K562 (cell line): ENCODE measurements around the gene ABCD3. TPM values are rescaled to one million over a fixed set of nuclear protein-coding genes. Genes with fewer than 3 reads are reported as not detected.

Source experiments
- ATAC-seq: fragments of 200-7000 bp; cut with Tn5 transposase; 3 replicates; pipeline ENCODE4 v1.9.1; 2020; ENCODE audit warnings: moderate library complexity
- BruUV-seq: library from RNA; stranded (reverse); fragments of 400-500 nt; replicated peaks from 2 replicates; lab custom pipeline; 2021; lab: Mats Ljungman, UMichigan
- CTCF ChIA-PET: fragments of 300-600 bp; formaldehyde crosslinking; extraction: SDS; loops from one replicate; lab custom pipeline; 2021; ENCODE audit warnings: low intra/inter-chr PET ratio; lab: Yijun Ruan, JAX
- POLR2A ChIA-PET: fragments of 300-600, 350-650 bp; sonication (Branson Sonifier 250); formaldehyde crosslinking; extraction: SDS; loops from one replicate; lab custom pipeline; 2021; ENCODE audit warnings: antibody characterized with exemption, inconsistent platforms; lab: Yijun Ruan, JAX
- DNase-seq, 4 experiments: peaks; one replicate each; pipeline versions ENCODE4 v3.0.0 to v3.0.0-alpha.2; 2011 to 2018; ENCODE audit warnings: low spot score in 3 of 4, mixed read lengths in 3 of 4; ENCODE audit errors: extremely low read depth in 1 of 4
- FAIRE-seq: peaks from 2 replicates; lab custom pipeline; 2011; peaks lifted over from hg19 to GRCh38; lab: Jason Lieb, UNC
- H2AFZ ChIP-seq: 2 replicates; pipeline ENCODE4 v1.6.0; 2011; ENCODE audit warnings: low read depth, low read length, control low read depth, inconsistent platforms
- H3K27ac ChIP-seq: fragments of 200-600 bp; 3 replicates; pipeline ENCODE4 v1.8.0; 2011; ENCODE audit warnings: low read depth, mild to moderate bottlenecking, control low read depth, inconsistent platforms, low read length, moderate library complexity, mixed read lengths; ENCODE audit errors: extremely low read depth
- H3K27me3 ChIP-seq, 2 experiments: fragments of 300-600 bp in 1 of 2; 2 replicates in 1 of 2; 3 replicates in 1 of 2; pipeline versions ENCODE4 v1.6.0 to v1.8.0; 2011; ENCODE audit warnings: inconsistent platforms in 2 of 2, low read length in 2 of 2, mild to moderate bottlenecking in 1 of 2, mixed read lengths in 1 of 2, moderate library complexity in 1 of 2; ENCODE audit not compliant: control insufficient read depth in 2 of 2, insufficient read depth in 2 of 2
- H3K36me3 ChIP-seq: fragments of 300-600 bp; 3 replicates; pipeline ENCODE4 v1.8.0; 2011; ENCODE audit warnings: mild to moderate bottlenecking, low read length, inconsistent platforms; ENCODE audit not compliant: control insufficient read depth, insufficient read depth
- H3K4me1 ChIP-seq, 2 experiments: fragments of 200-600 bp in 1 of 2; replicated peaks in 1 of 2; 2 replicates in 1 of 2; 3 replicates in 1 of 2; pipeline versions ENCODE4 v1.5.1 to v1.8.0; 2011; ENCODE audit warnings: inconsistent platforms in 2 of 2, low read length in 2 of 2, mild to moderate bottlenecking in 1 of 2, mixed read lengths in 1 of 2, moderate library complexity in 1 of 2; ENCODE audit not compliant: control insufficient read depth in 2 of 2, insufficient read depth in 2 of 2
- H3K4me2 ChIP-seq: 2 replicates; pipeline ENCODE4 v1.6.1; 2011; ENCODE audit warnings: low read length, control low read depth, inconsistent platforms, mixed read lengths; ENCODE audit not compliant: insufficient read depth
- H3K4me3 ChIP-seq: fragments of 200-600 bp; sonication (generic), shearing (Covaris generic); 2 replicates; pipeline ENCODE4 v1.5.1; 2016; ENCODE audit warnings: control low read depth, inconsistent platforms
- H3K79me2 ChIP-seq: fragments of 200-600 bp; 3 replicates; pipeline ENCODE4 v1.8.0; 2011; ENCODE audit warnings: low read length, inconsistent platforms; ENCODE audit not compliant: control insufficient read depth, insufficient read depth
- H3K9ac ChIP-seq, 2 experiments: 2 replicates each; pipeline versions ENCODE4 v1.6.0 to v1.6.1; 2011; ENCODE audit warnings: low read depth in 2 of 2, low read length in 2 of 2, control low read depth in 1 of 2, inconsistent platforms in 1 of 2, mild to moderate bottlenecking in 1 of 2, mixed read lengths in 1 of 2; ENCODE audit not compliant: insufficient read depth in 1 of 2
- H3K9me1 ChIP-seq: one replicate; pipeline ENCODE4 v1.6.0; 2011; ENCODE audit warnings: inconsistent platforms, mild to moderate bottlenecking, low read length, moderate library complexity; ENCODE audit not compliant: control insufficient read depth, insufficient read depth
- H3K9me3 ChIP-seq: replicated peaks from 2 replicates; pipeline ENCODE4 v1.5.1; 2011; ENCODE audit warnings: low read depth, low read length, inconsistent platforms; ENCODE audit not compliant: control insufficient read depth, insufficient read depth
- H4K20me1 ChIP-seq: replicated peaks from 2 replicates; pipeline ENCODE4 v1.6.1; 2011; ENCODE audit warnings: low read length, inconsistent platforms, mixed read lengths; ENCODE audit not compliant: control insufficient read depth, insufficient read depth
- CEBPG ChIP-seq, 3 experiments: fragments of 200-800 bp in 1 of 3; sonication (Bioruptor generic) in 1 of 3; sonication (generic) in 1 of 3; formaldehyde crosslinking in 1 of 3; IDR thresholded peaks in 2 of 3; conservative IDR thresholded peaks in 1 of 3; 2 replicates each; pipeline versions ENCODE4 v1.6.1 to v1.8.0; 2016 to 2022; ENCODE audit warnings: missing compliant biosample characterization in 2 of 3, missing genetic modification characterization in 2 of 3, mild to moderate bottlenecking in 1 of 3, missing genetic modification reagents in 1 of 3
- CTBP1 ChIP-seq: fragments of 450-650 bp; IDR thresholded peaks from 2 replicates; pipeline ENCODE4 v1.6.1; 2016; ENCODE audit warnings: borderline replicate concordance
- HMG20A ChIP-seq: fragments of 450-650 bp; formaldehyde crosslinking; conservative IDR thresholded peaks from 2 replicates; pipeline ENCODE4 v1.4.0; 2020; ENCODE audit warnings: mild to moderate bottlenecking, mixed read lengths
- RBM22 ChIP-seq: fragments of 200-400 bp; formaldehyde crosslinking; IDR thresholded peaks from 2 replicates; pipeline ENCODE4 v1.6.1; 2018; ENCODE audit warnings: low read length, low read depth; ENCODE audit not compliant: poor library complexity, severe bottlenecking
- SMARCB1 ChIP-seq: IDR thresholded peaks from 2 replicates; pipeline ENCODE4 v1.6.1; 2011; ENCODE audit warnings: improper control_type of control experiment, low read depth; ENCODE audit not compliant: insufficient read length
- ZNF239 ChIP-seq: fragments of 250-450 bp; sonication (Bioruptor Pico); IDR thresholded peaks from 2 replicates; pipeline ENCODE4 v1.4.0; 2020; ENCODE audit warnings: mild to moderate bottlenecking
- WGBS: fragments of 100-300 bp; shearing (Covaris generic); methylation state at CpG from one replicate; pipeline ENCODE4 v1.1.6; 2016; ENCODE audit warnings: low coverage, mixed read lengths; ENCODE audit not compliant: insufficient coverage; ENCODE audit errors: missing lambda C conversion rate; 5-methylcytosine and 5-hydroxymethylcytosine counted together
- in situ Hi-C: fragments of 300-500 bp; cut with MboI; formaldehyde crosslinking; loops from 4 replicates; pipeline ENCODE4 v1.15.0; 2018; ENCODE audit warnings: inconsistent platforms, mixed read lengths
- intact Hi-C: fragments of 100-400 bp; cut with micrococcal nuclease; formaldehyde crosslinking; loops from 2 replicates; pipeline ENCODE4 v1.14.2; 2022
- polyA plus RNA-seq, 8 experiments: library from polyadenylated mRNA; depleted of rRNA in 4 of 8; stranded (reverse) in 5 of 8; unstranded in 3 of 8; fragments of >200 nt; fragmentation: Nextera tagmentation in 2 of 8; fragmentation: Illumina TruSeq in 1 of 8; extraction: Ambion mirVana in 2 of 8; extraction: Trizol in 1 of 8; gene quantifications; 2 replicates each; pipeline versions ENCODE4 v1.2.1 to v1.2.3, GENCODE V29; 2011 to 2014; ENCODE audit warnings: inconsistent platforms in 1 of 8, missing spikeins in 1 of 8
- total RNA-seq, 7 experiments: library from RNA; depleted of rRNA in 6 of 7; stranded (reverse); fragments of >200 nt in 6 of 7; fragmentation: Illumina TruSeq in 2 of 7; extraction: Trizol in 2 of 7; gene quantifications; 2 replicates each; pipeline versions ENCODE4 v1.2.1 to v1.2.3, GENCODE V29; 2011 to 2021; ENCODE audit warnings: low replicate concordance in 1 of 7
- TF ChIP-seq, protein P1 (sequence below): fragments of 450-650 bp; conservative IDR thresholded peaks from 2 replicates; pipeline ENCODE4 v1.6.1; 2016; ENCODE audit warnings: missing genetic modification characterization, low read depth, mild to moderate bottlenecking, control low read depth, missing compliant biosample characterization
- TF ChIP-seq, protein P2 (sequence below): fragments of 450-650 bp; formaldehyde crosslinking; IDR thresholded peaks from 2 replicates; pipeline ENCODE4 v1.4.0; 2022; ENCODE audit warnings: missing genetic modification characterization
- TF ChIP-seq, protein P3 (sequence below): fragments of 450-650 bp; IDR thresholded peaks from 2 replicates; pipeline ENCODE4 v1.6.1; 2016; ENCODE audit warnings: antibody characterized with exemption

Gene ABCD3
- total and polyA plus RNA-seq, 9 of the 15 experiments (the other 6 are each of a cell fraction or from before 2014, with no cell fraction given): 11.0 to 30.7 (median 15.5) TPM

DNA sequence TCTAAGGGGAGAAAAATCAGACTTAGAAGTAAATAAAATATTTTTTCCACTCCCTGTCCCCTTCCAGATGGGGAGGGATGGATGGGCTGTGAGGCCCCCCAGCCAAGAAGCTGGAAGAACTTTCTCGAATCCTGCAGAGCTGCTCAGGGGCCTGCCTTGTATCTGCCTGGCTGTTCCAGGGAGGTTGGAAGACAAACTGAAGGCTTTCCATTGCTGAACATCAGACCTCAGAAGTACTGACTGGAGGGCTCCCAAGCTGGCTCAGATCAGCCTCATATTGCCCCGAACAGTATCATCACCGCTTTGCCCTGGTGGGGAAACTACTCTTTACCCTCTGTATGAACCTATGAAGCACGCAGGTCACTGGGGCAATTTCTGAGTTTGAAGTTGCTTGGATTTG lies 135.7 kb downstream of the ABCD3 start:
- TF ChIP-seq, protein P1, sequence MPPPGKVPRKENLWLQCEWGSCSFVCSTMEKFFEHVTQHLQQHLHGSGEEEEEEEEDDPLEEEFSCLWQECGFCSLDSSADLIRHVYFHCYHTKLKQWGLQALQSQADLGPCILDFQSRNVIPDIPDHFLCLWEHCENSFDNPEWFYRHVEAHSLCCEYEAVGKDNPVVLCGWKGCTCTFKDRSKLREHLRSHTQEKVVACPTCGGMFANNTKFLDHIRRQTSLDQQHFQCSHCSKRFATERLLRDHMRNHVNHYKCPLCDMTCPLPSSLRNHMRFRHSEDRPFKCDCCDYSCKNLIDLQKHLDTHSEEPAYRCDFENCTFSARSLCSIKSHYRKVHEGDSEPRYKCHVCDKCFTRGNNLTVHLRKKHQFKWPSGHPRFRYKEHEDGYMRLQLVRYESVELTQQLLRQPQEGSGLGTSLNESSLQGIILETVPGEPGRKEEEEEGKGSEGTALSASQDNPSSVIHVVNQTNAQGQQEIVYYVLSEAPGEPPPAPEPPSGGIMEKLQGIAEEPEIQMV (tag): no peak
- TF ChIP-seq RBM22: no peak
- TF ChIP-seq HMG20A (CRISPR knock-in tag): no peak
- TF ChIP-seq CEBPG (CRISPR knock-in tag; IDR thresholded peaks at IDR 0.05): no peak
- no peak for TF ChIP-seq CEBPG (tag; conservative IDR thresholded peaks at IDR 0.05 in 1 of 2, IDR thresholded peaks at IDR 0.05 in 1 of 2)
- TF ChIP-seq SMARCB1: no peak
- TF ChIP-seq ZNF239 (CRISPR knock-in tag): no peak
- TF ChIP-seq CTBP1: no peak
- TF ChIP-seq, protein P2, sequence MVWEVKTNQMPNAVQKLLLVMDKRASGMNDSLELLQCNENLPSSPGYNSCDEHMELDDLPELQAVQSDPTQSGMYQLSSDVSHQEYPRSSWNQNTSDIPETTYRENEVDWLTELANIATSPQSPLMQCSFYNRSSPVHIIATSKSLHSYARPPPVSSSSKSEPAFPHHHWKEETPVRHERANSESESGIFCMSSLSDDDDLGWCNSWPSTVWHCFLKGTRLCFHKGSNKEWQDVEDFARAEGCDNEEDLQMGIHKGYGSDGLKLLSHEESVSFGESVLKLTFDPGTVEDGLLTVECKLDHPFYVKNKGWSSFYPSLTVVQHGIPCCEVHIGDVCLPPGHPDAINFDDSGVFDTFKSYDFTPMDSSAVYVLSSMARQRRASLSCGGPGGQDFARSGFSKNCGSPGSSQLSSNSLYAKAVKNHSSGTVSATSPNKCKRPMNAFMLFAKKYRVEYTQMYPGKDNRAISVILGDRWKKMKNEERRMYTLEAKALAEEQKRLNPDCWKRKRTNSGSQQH (CRISPR knock-in tag): no peak
- TF ChIP-seq, protein P3, sequence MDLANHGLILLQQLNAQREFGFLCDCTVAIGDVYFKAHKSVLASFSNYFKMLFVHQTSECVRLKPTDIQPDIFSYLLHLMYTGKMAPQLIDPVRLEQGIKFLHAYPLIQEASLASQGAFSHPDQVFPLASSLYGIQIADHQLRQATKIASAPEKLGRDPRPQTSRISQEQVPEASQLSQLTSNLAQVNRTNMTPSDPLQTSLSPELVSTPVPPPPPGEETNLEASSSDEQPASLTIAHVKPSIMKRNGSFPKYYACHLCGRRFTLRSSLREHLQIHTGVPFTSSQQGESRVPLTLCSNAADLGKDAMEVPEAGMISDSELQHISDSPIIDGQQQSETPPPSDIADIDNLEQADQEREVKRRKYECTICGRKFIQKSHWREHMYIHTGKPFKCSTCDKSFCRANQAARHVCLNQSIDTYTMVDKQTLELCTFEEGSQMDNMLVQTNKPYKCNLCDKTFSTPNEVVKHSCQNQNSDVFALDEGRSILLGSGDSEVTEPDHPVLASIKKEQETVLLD: no peak
- CTCF ChIA-PET: no interaction called here
- Histone ChIP-seq H3K9me3 (no peaks in the 10 kb centered on the region), H3K4me2 (no peak overlapping the region), H3K79me2 (no peaks in the 10 kb centered on the region), H3K36me3 (no peaks in the 10 kb centered on the region), H3K9ac (no peak overlapping the region), H2AFZ (no peak overlapping the region), H3K27ac (no peak overlapping the region), H3K9me1 (peaks cover 3% of the 10 kb centered on the region), H3K27me3 (peaks cover 11 to 45% of the 10 kb centered on the region in 2 experiments), H3K4me1 (no peaks in the 10 kb centered on the region), H4K20me1 (no peaks in the 10 kb centered on the region), H3K4me3 (no peak overlapping the region)
- in situ Hi-C loops (no loop called here), intact Hi-C loops (no loop called here)
- ATAC-seq (no peak), FAIRE-seq (no peak), DNase-seq (no peak)
- POLR2A ChIA-PET: no interaction called here
- no TSS peak for BruUV-seq
- WGBS: 0% methylated on average over 4 of the region's 4 CpGs
